ENCODE data around the gene EPN3.

GRCh38 chr17:50564916-50565315, 32.4 kb downstream of the EPN3 start:
- TF ChIP-seq, protein P1, sequence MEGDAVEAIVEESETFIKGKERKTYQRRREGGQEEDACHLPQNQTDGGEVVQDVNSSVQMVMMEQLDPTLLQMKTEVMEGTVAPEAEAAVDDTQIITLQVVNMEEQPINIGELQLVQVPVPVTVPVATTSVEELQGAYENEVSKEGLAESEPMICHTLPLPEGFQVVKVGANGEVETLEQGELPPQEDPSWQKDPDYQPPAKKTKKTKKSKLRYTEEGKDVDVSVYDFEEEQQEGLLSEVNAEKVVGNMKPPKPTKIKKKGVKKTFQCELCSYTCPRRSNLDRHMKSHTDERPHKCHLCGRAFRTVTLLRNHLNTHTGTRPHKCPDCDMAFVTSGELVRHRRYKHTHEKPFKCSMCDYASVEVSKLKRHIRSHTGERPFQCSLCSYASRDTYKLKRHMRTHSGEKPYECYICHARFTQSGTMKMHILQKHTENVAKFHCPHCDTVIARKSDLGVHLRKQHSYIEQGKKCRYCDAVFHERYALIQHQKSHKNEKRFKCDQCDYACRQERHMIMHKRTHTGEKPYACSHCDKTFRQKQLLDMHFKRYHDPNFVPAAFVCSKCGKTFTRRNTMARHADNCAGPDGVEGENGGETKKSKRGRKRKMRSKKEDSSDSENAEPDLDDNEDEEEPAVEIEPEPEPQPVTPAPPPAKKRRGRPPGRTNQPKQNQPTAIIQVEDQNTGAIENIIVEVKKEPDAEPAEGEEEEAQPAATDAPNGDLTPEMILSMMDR (conservative IDR thresholded peaks at IDR 0.05), result no peak
- no peak for TF ChIP-seq EZH2 (IDR thresholded peaks at IDR 0.05; ENCODE audit: low read depth)
